ENCODE data around the gene ANO1. TPM values are rescaled to one million over a fixed set of nuclear protein-coding genes. Genes with fewer than 3 reads are reported as not detected.

The ANO1 gene
- total RNA-seq, 1 donor from 2014 or later, result 9.1 TPM

GRCh38 chr11:70091638-70092037 is 13.5 kb downstream of the ANO1 start:
- TF ChIP-seq, protein P1, sequence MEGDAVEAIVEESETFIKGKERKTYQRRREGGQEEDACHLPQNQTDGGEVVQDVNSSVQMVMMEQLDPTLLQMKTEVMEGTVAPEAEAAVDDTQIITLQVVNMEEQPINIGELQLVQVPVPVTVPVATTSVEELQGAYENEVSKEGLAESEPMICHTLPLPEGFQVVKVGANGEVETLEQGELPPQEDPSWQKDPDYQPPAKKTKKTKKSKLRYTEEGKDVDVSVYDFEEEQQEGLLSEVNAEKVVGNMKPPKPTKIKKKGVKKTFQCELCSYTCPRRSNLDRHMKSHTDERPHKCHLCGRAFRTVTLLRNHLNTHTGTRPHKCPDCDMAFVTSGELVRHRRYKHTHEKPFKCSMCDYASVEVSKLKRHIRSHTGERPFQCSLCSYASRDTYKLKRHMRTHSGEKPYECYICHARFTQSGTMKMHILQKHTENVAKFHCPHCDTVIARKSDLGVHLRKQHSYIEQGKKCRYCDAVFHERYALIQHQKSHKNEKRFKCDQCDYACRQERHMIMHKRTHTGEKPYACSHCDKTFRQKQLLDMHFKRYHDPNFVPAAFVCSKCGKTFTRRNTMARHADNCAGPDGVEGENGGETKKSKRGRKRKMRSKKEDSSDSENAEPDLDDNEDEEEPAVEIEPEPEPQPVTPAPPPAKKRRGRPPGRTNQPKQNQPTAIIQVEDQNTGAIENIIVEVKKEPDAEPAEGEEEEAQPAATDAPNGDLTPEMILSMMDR (IDR thresholded peaks at IDR 0.05; ENCODE audit: unreplicated experiment), result no peak
- no peak overlapping the region for H3K4me3 Mint-ChIP-seq (ENCODE audit: low read depth)
- peaks cover 1% of the 10 kb centered on the region for H3K4me1 Mint-ChIP-seq (ENCODE audit: low read depth)
- no peak overlapping the region for H3K27ac Mint-ChIP-seq
- no peaks in the 10 kb centered on the region for H3K9me3 Mint-ChIP-seq (ENCODE audit: low read depth)
- no peak for DNase-seq (ENCODE audit: low spot score, unreplicated experiment)
- H3K36me3 Mint-ChIP-seq (ENCODE audit: insufficient read depth), result no peaks in the 10 kb centered on the region
- H3K27me3 Mint-ChIP-seq, result peaks cover 17% of the 10 kb centered on the region

GRCh38 chr11:70092959-70093715 is 15.0 kb downstream of the ANO1 start:
- Mint-ChIP-seq H3K36me3 (ENCODE audit: insufficient read depth) (no peaks in the 10 kb centered on the region), H3K27me3 (peaks cover 13% of the 10 kb centered on the region), H3K4me1 (ENCODE audit: low read depth) (no peaks in the 10 kb centered on the region), H3K27ac (peak overlapping the region; percentile 34), H3K4me3 (ENCODE audit: low read depth) (no peak overlapping the region), H3K9me3 (ENCODE audit: low read depth) (no peaks in the 10 kb centered on the region)
- TF ChIP-seq, protein P1 (IDR thresholded peaks at IDR 0.05; ENCODE audit: unreplicated experiment), result no peak
- DNase-seq (ENCODE audit: low spot score, unreplicated experiment), result no peak

DNA sequence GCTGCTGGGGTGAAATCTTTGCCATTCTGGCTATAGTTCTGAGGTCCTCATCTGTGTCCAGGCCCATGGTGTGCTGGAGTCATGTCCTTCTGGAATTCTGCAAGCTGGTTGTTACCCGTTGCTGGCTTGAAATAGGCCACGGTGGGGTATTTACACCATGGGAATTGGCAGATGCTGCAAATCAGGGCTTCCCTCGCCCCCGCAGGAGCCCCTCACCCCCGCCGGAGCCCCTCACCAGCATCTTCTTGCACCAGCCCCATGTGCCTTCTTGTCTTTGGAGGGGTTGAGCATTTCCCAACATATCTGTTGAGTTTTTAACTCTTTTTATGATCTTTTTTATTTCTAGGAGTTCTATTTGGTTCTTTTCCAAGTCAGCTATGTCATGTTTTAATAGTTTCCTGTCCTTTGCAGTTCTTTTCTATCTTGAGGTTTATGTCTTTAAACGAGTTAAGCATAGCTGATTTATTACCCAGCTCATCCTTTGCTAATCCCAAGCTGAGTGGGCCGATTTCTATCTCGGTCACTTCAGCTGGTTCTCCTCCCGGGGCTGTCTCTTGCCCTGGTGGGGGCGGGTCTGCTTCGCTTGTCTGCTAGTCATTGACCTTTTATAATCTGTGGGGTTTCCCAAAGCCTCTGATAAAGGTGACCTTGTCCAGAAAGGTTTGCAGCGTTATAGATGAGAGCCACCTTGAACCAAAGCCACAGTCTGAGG is 17.6 kb downstream of the ANO1 start:
- H3K4me3 Mint-ChIP-seq (ENCODE audit: low read depth), result no peak overlapping the region
- H3K9me3 Mint-ChIP-seq (ENCODE audit: low read depth), result no peaks in the 10 kb centered on the region
- peaks cover 12% of the 10 kb centered on the region for H3K27me3 Mint-ChIP-seq
- H3K4me1 Mint-ChIP-seq (ENCODE audit: low read depth), result no peaks in the 10 kb centered on the region
- H3K27ac Mint-ChIP-seq, result no peak overlapping the region
- no peak for DNase-seq (ENCODE audit: low spot score, unreplicated experiment)
- TF ChIP-seq, protein P1 (IDR thresholded peaks at IDR 0.05; ENCODE audit: unreplicated experiment), result no peak
- no peaks in the 10 kb centered on the region for H3K36me3 Mint-ChIP-seq (ENCODE audit: insufficient read depth)

GRCh38 chr11:70097783-70098563 is 19.9 kb downstream of the ANO1 start:
- peaks cover 9% of the 10 kb centered on the region for H3K27me3 Mint-ChIP-seq
- DNase-seq (ENCODE audit: low spot score, unreplicated experiment), result no peak
- no peaks in the 10 kb centered on the region for H3K36me3 Mint-ChIP-seq (ENCODE audit: insufficient read depth)
- no peaks in the 10 kb centered on the region for H3K9me3 Mint-ChIP-seq (ENCODE audit: low read depth)
- no peaks in the 10 kb centered on the region for H3K4me1 Mint-ChIP-seq (ENCODE audit: low read depth)
- TF ChIP-seq, protein P1 (IDR thresholded peaks at IDR 0.05; ENCODE audit: unreplicated experiment), result no peak
- H3K4me3 Mint-ChIP-seq (ENCODE audit: low read depth), result no peak overlapping the region
- H3K27ac Mint-ChIP-seq, result no peak overlapping the region

DNA sequence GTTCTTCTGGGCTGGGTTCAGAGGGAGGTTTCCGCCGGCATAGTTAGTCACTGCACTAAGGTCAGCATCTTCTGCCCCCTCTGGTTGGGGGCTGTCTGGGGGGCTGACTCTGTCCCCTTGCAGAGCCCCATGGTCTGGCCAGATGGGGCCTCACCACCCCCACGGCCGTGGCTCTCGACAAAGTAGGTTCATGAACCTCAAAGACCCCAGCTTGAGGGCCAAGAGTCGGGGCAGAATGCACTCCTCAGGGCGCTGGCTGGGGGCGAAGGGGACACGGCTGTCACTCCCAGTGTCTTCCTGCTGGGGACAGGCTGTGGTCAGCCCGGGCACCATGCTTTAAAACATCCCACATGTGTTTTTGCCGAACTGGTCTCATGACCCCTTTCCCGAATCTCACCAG is 20.8 kb downstream of the ANO1 start:
- no peaks in the 10 kb centered on the region for H3K9me3 Mint-ChIP-seq (ENCODE audit: low read depth)
- no peaks in the 10 kb centered on the region for H3K4me1 Mint-ChIP-seq (ENCODE audit: low read depth)

More for the DNA sequence above, 20.8 kb downstream of the ANO1 start:
- H3K27me3 Mint-ChIP-seq, result peaks cover 13% of the 10 kb centered on the region
- H3K27ac Mint-ChIP-seq, result no peak overlapping the region
- H3K4me3 Mint-ChIP-seq (ENCODE audit: low read depth), result no peak overlapping the region
- DNase-seq (ENCODE audit: low spot score, unreplicated experiment), result no peak
- no peaks in the 10 kb centered on the region for H3K36me3 Mint-ChIP-seq (ENCODE audit: insufficient read depth)
- TF ChIP-seq, protein P1 (IDR thresholded peaks at IDR 0.05; ENCODE audit: unreplicated experiment), result no peak

All from progenitor cell of endocrine pancreas (in vitro differentiated cells).